ENCODE results near the gene CLASP1.
"Not testable (repeated sequence)": the region's sequence is repeated elsewhere in the genome, so short reads cannot be mapped to it uniquely, and the experiment has no call there.

Gene CLASP1

DNA sequence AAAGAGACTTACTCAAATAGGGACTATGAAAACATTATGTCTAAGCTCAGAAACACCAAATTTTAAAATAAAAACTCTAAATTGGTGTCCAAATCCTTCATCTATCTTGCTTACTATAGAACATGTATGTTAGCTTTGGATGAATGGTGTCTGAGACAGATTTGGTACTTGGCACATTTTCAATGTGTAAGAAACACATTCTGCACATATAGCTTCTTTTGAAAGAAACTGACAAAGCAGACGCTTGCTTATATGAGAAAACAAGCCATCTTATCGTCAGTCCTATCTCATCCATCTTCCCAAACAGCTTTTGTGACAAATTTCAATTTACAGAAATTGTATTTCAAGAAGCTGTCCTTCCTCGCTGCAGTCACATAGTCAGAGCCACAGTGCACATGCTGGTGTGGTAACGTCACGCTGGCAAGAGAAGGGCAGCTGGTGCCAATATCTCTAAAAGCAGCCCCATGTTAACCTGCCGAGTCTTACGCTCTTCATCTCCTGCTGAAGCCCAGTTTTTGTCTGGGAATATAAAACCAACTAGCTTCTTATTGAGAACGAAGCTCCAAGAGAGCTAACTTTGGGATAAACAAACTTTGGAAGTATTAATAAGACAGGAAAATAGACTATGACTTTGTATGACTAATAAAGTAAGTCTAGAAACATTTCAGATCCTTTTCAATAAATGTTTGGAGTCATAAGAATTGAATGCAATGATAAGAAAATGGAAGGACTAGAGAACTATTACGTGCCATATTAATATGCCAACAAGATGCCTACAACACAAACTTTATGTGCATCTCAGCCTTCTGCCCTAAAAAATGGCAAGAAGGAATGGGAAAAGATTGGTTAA lies 289.3 kb downstream of the CLASP1 start:
- H3K4me3 ChIP-seq (ENCODE audit: low read depth, low read length), result no peak overlapping the region

- H3K4me3 ChIP-seq (ENCODE audit: low read depth, low read length), result no peak overlapping the region
Observed at GRCh38 chr2:121359170-121359569, 290.1 kb downstream of the CLASP1 start.

GRCh38 chr2:121358291-121358690 lies 291.0 kb downstream of the CLASP1 start:
- no peak overlapping the region for H3K4me3 ChIP-seq (ENCODE audit: low read depth, low read length)

GRCh38 chr2:121356058-121356640 lies 293.1 kb downstream of the CLASP1 start:
- H3K4me3 ChIP-seq (ENCODE audit: low read depth, low read length), result no peak overlapping the region

DNA sequence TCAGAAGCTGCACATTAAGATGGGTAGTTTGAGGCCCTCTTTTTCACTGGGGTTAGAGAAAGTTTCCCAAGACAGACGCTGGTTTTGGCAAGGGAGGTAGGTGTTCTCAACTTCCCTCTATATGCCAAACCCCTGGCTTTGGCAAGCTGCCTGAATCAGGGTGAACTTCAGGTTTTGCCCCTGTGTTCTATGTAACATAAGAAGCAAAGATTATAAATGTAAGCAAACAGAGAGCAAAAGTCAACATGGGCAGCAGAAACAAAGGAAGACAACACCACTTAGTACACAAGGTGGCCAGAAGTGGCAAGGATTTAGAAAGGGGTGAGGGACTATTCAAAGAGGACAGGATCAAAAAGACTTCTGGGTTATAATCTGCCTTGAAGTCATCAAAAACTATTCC lies 293.8 kb downstream of the CLASP1 start:
- H3K4me3 ChIP-seq (ENCODE audit: low read depth, low read length), result no peak overlapping the region

DNA sequence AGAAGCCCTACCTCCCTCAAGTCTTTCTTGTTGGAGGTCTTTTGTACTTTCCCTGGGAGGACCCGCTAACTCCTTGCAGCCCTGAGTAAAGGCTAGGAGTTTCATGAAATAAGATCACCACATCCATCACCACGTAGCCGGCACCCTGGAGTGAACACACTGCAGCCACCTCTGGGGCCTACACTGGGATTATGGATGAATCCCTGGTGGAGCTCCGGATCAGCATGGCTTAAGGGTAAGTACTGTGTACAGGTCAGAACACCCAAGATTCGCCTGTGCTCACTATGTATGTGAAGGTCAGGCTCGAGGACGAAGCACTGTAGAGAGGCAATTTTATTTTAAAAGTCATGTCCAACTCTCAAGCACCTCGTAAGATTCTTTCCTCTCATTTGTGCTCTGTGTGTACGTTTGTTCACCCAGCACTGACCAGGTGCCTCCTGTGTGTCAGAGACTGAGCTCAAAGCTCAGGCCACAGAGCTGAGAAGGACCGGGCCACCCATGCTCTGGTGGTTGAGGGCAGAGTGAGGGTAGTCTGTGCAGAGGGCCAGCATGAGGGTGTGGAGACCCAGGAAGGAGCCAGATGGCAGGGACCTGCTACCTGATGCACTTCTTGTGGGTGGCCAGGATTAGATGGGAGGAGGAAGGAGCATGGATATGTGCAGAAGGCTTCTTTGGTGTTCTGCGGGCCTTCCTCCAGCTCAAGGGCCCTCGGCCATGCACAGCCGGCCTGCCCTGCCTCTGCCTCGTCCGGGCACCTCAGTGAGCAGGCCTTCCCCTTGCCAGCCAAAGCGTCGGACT lies 297.5 kb downstream of the CLASP1 start:
- no peak overlapping the region for H3K4me3 ChIP-seq (ENCODE audit: low read depth, low read length)

GRCh38 chr2:121350890-121351289 lies 298.4 kb downstream of the CLASP1 start:
- H3K4me3 ChIP-seq (ENCODE audit: low read depth, low read length), result no peak overlapping the region

DNA sequence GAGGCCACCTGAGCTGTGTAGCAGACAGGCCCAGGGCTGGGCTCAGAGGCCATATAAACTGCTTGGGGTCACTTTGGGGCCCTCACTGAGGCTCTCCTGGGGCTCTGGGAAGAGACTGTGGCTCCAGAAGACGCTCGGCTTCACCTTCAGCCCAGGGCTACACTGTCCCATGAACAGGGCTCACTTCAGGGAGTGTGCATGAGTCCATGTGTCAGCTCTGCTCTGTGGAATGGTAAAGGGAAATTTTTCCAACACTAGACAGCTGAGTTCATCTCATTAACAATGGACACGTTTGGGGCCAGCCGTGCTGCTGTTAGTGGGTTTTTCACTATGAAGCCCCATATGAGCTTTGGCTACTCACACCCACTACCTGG lies 298.9 kb downstream of the CLASP1 start:
- no peak overlapping the region for H3K4me3 ChIP-seq (ENCODE audit: low read depth, low read length)

DNA sequence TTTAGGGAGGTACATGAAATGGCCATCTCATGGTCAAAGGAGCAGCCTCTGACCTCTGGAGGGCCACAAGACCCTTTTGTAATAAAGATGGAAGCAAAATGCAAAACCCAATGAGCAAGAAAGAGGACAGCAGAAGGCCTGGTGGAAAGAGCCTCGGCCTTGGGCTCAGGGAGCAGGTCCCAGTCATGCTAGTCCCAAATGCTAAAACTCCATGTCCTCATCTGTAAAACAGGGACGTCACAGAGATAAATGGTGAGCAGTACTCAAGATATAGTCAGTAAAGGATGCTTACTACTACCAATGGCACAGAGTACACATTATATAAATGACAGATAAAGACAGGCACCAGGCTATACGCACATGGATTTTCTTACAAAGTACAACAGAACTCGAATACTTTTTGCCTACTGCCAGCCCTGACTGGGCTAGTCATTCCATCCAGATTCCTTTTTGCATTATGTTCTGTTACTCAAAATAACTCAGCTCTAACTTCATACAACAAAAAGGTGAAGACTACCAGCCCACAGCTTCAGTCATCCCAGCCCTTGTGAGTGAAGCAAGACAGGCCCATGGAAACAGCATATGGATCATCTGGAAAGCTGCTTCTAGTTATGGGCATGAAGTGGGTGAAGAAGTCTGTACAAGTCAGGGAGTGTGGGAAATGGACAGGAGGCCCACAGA lies 299.4 kb downstream of the CLASP1 start:
- H3K4me3 ChIP-seq (ENCODE audit: low read depth, low read length), result no peak overlapping the region

GRCh38 chr2:121348128-121348740 lies 301.0 kb downstream of the CLASP1 start:
- H3K4me3 ChIP-seq (ENCODE audit: low read depth, low read length), result no peak overlapping the region

DNA sequence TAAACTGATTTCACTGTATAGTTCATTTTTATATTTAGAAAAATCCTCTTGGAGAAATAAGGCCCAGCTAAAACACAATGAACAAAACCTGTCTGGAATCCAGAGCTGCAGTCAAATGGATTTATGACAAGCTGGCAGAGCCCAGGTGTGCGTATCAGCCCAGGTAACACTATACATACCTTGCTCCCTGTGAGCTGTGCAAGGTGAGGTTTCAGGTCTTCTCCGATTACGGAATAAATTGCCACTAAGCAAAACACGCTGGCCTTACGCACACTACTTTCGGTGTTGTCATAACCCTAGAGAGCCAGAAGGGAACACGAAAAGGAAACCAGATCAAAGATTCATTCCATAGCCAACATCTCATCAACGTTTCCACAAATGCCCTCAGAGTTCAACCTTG lies 302.4 kb downstream of the CLASP1 start:
- H3K4me3 ChIP-seq (ENCODE audit: low read depth, low read length), result no peak overlapping the region

GRCh38 chr2:121346407-121346806 lies 302.9 kb downstream of the CLASP1 start:
- no peak overlapping the region for H3K4me3 ChIP-seq (ENCODE audit: low read depth, low read length)

GRCh38 chr2:121345887-121346286 lies 303.4 kb downstream of the CLASP1 start:
- no peak overlapping the region for H3K4me3 ChIP-seq (ENCODE audit: low read depth, low read length)

- no peak overlapping the region for H3K4me3 ChIP-seq (ENCODE audit: low read depth, low read length)
Observed at GRCh38 chr2:121345101-121345500, 304.2 kb downstream of the CLASP1 start.

GRCh38 chr2:121343828-121344399 lies 305.3 kb downstream of the CLASP1 start:
- H3K4me3 ChIP-seq (ENCODE audit: low read depth, low read length), result not testable (repeated sequence)

- no peak overlapping the region for H3K4me3 ChIP-seq (ENCODE audit: low read depth, low read length)
Observed at GRCh38 chr2:121343191-121343590, 306.1 kb downstream of the CLASP1 start.

- no peak overlapping the region for H3K4me3 ChIP-seq (ENCODE audit: low read depth, low read length)
Observed at GRCh38 chr2:121342751-121343150, 306.5 kb downstream of the CLASP1 start.

DNA sequence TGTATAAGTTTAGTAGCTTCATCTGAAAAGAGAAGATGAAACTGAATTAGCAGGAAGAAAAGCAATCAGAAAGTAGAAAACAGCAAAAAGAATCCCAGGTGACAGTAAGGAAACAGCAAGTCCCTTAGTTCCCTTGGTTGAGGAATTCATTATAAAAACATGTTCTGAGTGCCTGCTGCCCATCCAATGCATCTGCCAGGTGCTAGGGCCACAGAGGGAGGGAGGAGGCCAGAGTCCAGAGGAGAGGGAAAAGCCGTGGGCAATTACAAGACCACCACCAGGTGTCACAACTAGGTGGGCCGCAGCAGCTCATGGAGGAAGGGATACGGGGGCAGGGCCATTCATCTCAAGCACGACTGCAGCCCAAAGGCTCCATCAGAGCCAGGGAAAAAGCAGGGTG lies 308.3 kb downstream of the CLASP1 start:
- H3K4me3 ChIP-seq (ENCODE audit: low read depth, low read length), result no peak overlapping the region

GRCh38 chr2:121338281-121338680 lies 311.0 kb downstream of the CLASP1 start:
- H3K4me3 ChIP-seq (ENCODE audit: low read depth, low read length), result no peak overlapping the region

- no peak overlapping the region for H3K4me3 ChIP-seq (ENCODE audit: low read depth, low read length)
Observed at GRCh38 chr2:121336528-121337294, 312.6 kb downstream of the CLASP1 start.
